Prostate gland (tissue), 2 donors: ENCODE data around the gene CD37. TPM values are rescaled to one million over a fixed set of nuclear protein-coding genes. Genes with fewer than 3 reads are reported as not detected.

Experiments used
- DNase-seq: peaks from one replicate; pipeline ENCODE4 v3.0.0-alpha.2; 2019; ENCODE audit warnings: low spot score
- H3K27ac ChIP-seq, 2 donors: fragments of 200-600 bp; sonication (generic); 2 replicates each; pipeline ENCODE4 v1.5.1; 2017 to 2019
- H3K27me3 ChIP-seq: fragments of 200-600 bp; sonication (generic); replicated peaks from 2 replicates; pipeline ENCODE4 v1.5.1; 2019; ENCODE audit not compliant: insufficient read depth
- H3K36me3 ChIP-seq, 2 donors: fragments of 200-600 bp; sonication (generic); 1 replicate in 1 of 2; 2 replicates in 1 of 2; pipeline versions ENCODE4 v1.5.1 to v1.8.1; 2017 to 2019
- H3K4me1 ChIP-seq: fragments of 200-600 bp; sonication (generic); replicated peaks from 2 replicates; pipeline ENCODE4 v1.5.1; 2019
- H3K4me3 ChIP-seq, 2 donors: fragments of 200-600 bp; sonication (generic); 2 replicates each; pipeline ENCODE4 v1.5.1; 2017 to 2019
- H3K9me3 ChIP-seq: fragments of 200-600 bp; sonication (generic); 2 replicates; pipeline ENCODE4 v1.5.1; 2017
- CTCF ChIP-seq, 4 experiments: fragments of 200-600 bp in 2 of 4; fragments of 450-650 bp in 2 of 4; sonication (generic) in 2 of 4; IDR thresholded peaks; 1 replicate in 3 of 4; 2 replicates in 1 of 4; pipeline ENCODE4 v1.5.1; 2016 to 2019; ENCODE audit warnings: antibody characterized with exemption in 4 of 4, mild to moderate bottlenecking in 2 of 4, moderate library complexity in 2 of 4
- POLR2A ChIP-seq: fragments of 450-650 bp; IDR thresholded peaks from one replicate; pipeline ENCODE4 v1.6.1; 2016; ENCODE audit warnings: antibody characterized with exemption, mild to moderate bottlenecking
- POLR2AphosphoS5 ChIP-seq: sonication (generic); formaldehyde crosslinking; IDR thresholded peaks from one replicate; pipeline ENCODE4 v1.6.1; 2017; ENCODE audit warnings: antibody characterized with exemption
- WGBS: methylation state at CpG from one replicate; pipeline ENCODE4 v1.1.5; 2018; 5-methylcytosine and 5-hydroxymethylcytosine counted together
- intact Hi-C: fragments of 100-400 bp; cut with DNase I; formaldehyde crosslinking; loops from one replicate; pipeline ENCODE4 v1.14.2; 2022
- total RNA-seq, 2 donors: library from RNA; depleted of rRNA; stranded (reverse); fragments of >200 nt; gene quantifications; one replicate each; pipeline ENCODE4 v1.1.0, GENCODE V29; 2016

The CD37 gene
- total RNA-seq, 2 donors from 2014 or later = 9.5 to 21.4 TPM

GRCh38 chr19:49340865-49341718 is 5.9 kb downstream of the CD37 start:
- TF ChIP-seq CTCF (IDR thresholded peaks at IDR 0.05) = no peak
- no peak for TF ChIP-seq POLR2A
- no peak for TF ChIP-seq POLR2AphosphoS5
- peak overlapping the region; percentile 72 to 81 for H3K27ac ChIP-seq
- 93% methylated on average over 11 of the region's 11 CpGs for WGBS
- intact Hi-C loops = no loop called here
- DNase-seq = no peak
- H3K4me1 ChIP-seq = no peaks in the 10 kb centered on the region
- H3K9me3 ChIP-seq = no peaks in the 10 kb centered on the region
- H3K4me3 ChIP-seq = no peak overlapping the region
- H3K27me3 ChIP-seq = no peaks in the 10 kb centered on the region
- no peaks in the 10 kb centered on the region for H3K36me3 ChIP-seq

- no peaks in the 10 kb centered on the region for H3K27me3 ChIP-seq
- H3K9me3 ChIP-seq = no peaks in the 10 kb centered on the region
- TF ChIP-seq POLR2A = no peak
- TF ChIP-seq POLR2AphosphoS5 = no peak
- no peak for TF ChIP-seq CTCF (IDR thresholded peaks at IDR 0.05)
- 94% methylated on average over 11 of the region's 11 CpGs for WGBS
- DNase-seq = no peak
- H3K4me3 ChIP-seq = no peak overlapping the region
- no peaks in the 10 kb centered on the region for H3K36me3 ChIP-seq
- H3K27ac ChIP-seq = no peak overlapping the region
- intact Hi-C loops = no loop called here
- H3K4me1 ChIP-seq = no peaks in the 10 kb centered on the region
Measured at GRCh38 chr19:49342291-49342721, 7.1 kb downstream of the CD37 start.

- Histone ChIP-seq H3K27ac (no peak overlapping the region), H3K27me3 (no peaks in the 10 kb centered on the region), H3K4me1 (no peaks in the 10 kb centered on the region), H3K36me3 (no peaks in the 10 kb centered on the region), H3K9me3 (no peaks in the 10 kb centered on the region), H3K4me3 (no peak overlapping the region)
- intact Hi-C loops = no loop called here
- TF ChIP-seq POLR2AphosphoS5 = no peak
- TF ChIP-seq POLR2A = no peak
- no peak for TF ChIP-seq CTCF (IDR thresholded peaks at IDR 0.05)
- WGBS = over 99% methylated on average over 7 of the region's 7 CpGs
- DNase-seq = no peak
Measured at GRCh38 chr19:49343123-49343522, 7.9 kb downstream of the CD37 start.

GRCh38 chr19:49344505-49345423 is 9.6 kb downstream of the CD37 start:
- no peaks in the 10 kb centered on the region for H3K9me3 ChIP-seq
- intact Hi-C loops = no loop called here
- TF ChIP-seq POLR2A (no peak), POLR2AphosphoS5 (no peak), CTCF (IDR thresholded peaks at IDR 0.05) (no peak)
- H3K4me3 ChIP-seq = no peak overlapping the region
- no peaks in the 10 kb centered on the region for H3K4me1 ChIP-seq
- H3K27ac ChIP-seq = no peak overlapping the region
- DNase-seq = no peak
- 88% methylated on average over 11 of the region's 11 CpGs for WGBS
- no peaks in the 10 kb centered on the region for H3K27me3 ChIP-seq
- H3K36me3 ChIP-seq = peaks cover 0 to 5% of the 10 kb centered on the region in 2 donors
